ENCODE measurements around the gene IL17C. TPM values are rescaled to one million over a fixed set of nuclear protein-coding genes. Genes with fewer than 3 reads are reported as not detected.

IL17C gene
- total RNA-seq, 1 donor from 2014 or later: 0.29 TPM

GRCh38 chr16:88593489-88593888 is 44.9 kb upstream of the IL17C start:
- Histone ChIP-seq H3K36me3 (ENCODE audit: control insufficient read depth, insufficient read depth, low read length) (peaks cover 1% of the 10 kb centered on the region), H3K4me3 (ENCODE audit: low read depth, low read length) (no peak overlapping the region), H3K27me3 (ENCODE audit: control insufficient read depth, insufficient read depth, low read length) (no peaks in the 10 kb centered on the region)
- TF ChIP-seq, protein P1, sequence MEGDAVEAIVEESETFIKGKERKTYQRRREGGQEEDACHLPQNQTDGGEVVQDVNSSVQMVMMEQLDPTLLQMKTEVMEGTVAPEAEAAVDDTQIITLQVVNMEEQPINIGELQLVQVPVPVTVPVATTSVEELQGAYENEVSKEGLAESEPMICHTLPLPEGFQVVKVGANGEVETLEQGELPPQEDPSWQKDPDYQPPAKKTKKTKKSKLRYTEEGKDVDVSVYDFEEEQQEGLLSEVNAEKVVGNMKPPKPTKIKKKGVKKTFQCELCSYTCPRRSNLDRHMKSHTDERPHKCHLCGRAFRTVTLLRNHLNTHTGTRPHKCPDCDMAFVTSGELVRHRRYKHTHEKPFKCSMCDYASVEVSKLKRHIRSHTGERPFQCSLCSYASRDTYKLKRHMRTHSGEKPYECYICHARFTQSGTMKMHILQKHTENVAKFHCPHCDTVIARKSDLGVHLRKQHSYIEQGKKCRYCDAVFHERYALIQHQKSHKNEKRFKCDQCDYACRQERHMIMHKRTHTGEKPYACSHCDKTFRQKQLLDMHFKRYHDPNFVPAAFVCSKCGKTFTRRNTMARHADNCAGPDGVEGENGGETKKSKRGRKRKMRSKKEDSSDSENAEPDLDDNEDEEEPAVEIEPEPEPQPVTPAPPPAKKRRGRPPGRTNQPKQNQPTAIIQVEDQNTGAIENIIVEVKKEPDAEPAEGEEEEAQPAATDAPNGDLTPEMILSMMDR (IDR thresholded peaks at IDR 0.05; ENCODE audit: insufficient read depth, low read length, poor library complexity, severe bottlenecking): no peak
- no peak for DNase-seq (ENCODE audit: low read depth)

- Histone ChIP-seq H3K27me3 (ENCODE audit: control insufficient read depth, insufficient read depth, low read length) (no peaks in the 10 kb centered on the region), H3K4me3 (ENCODE audit: low read depth, low read length) (no peak overlapping the region), H3K36me3 (ENCODE audit: control insufficient read depth, insufficient read depth, low read length) (peaks cover 1% of the 10 kb centered on the region)
- no peak for DNase-seq (ENCODE audit: low read depth)
- TF ChIP-seq, protein P1 (IDR thresholded peaks at IDR 0.05; ENCODE audit: insufficient read depth, low read length, poor library complexity, severe bottlenecking): no peak
These were observed 44.5 kb upstream of the IL17C start for GRCh38 chr16:88593910-88594309.

- DNase-seq (ENCODE audit: low read depth): no peak
- H3K4me3 ChIP-seq (ENCODE audit: low read depth, low read length): no peak overlapping the region
- peaks cover 4% of the 10 kb centered on the region for H3K36me3 ChIP-seq (ENCODE audit: control insufficient read depth, insufficient read depth, low read length)
- H3K27me3 ChIP-seq (ENCODE audit: control insufficient read depth, insufficient read depth, low read length): no peaks in the 10 kb centered on the region
- TF ChIP-seq, protein P1 (IDR thresholded peaks at IDR 0.05; ENCODE audit: insufficient read depth, low read length, poor library complexity, severe bottlenecking): no peak
These were observed 43.3 kb upstream of the IL17C start for GRCh38 chr16:88595101-88595500.

DNA sequence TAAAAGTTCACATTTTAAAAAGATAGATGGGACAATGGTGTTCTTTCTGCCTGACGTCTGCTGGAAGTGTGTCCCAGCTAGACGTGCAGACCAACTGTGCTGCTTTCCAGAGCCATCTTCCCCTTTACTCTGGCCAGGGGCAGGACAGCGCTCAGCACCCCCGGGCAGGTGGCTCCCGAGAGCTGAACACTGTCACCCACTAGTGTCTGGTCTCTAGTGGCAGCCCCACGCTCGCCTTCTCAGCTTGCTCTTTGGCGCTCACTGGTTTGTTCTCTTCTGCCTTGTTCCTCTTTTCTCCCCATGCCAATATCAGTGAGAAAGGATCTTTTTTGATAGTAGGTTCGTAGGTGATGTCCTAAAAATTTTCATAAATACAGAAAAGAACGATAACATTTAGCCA is 42.5 kb upstream of the IL17C start:
- Histone ChIP-seq H3K36me3 (ENCODE audit: control insufficient read depth, insufficient read depth, low read length) (peaks cover 4% of the 10 kb centered on the region), H3K4me3 (ENCODE audit: low read depth, low read length) (no peak overlapping the region), H3K27me3 (ENCODE audit: control insufficient read depth, insufficient read depth, low read length) (no peaks in the 10 kb centered on the region)
- TF ChIP-seq, protein P1 (IDR thresholded peaks at IDR 0.05; ENCODE audit: insufficient read depth, low read length, poor library complexity, severe bottlenecking): no peak
- no peak for DNase-seq (ENCODE audit: low read depth)

- DNase-seq (ENCODE audit: low read depth): no peak
These were observed 41.9 kb upstream of the IL17C start for GRCh38 chr16:88596483-88596882.

More at GRCh38 chr16:88596483-88596882, 41.9 kb upstream of the IL17C start:
- Histone ChIP-seq H3K4me3 (ENCODE audit: low read depth, low read length) (no peak overlapping the region), H3K27me3 (ENCODE audit: control insufficient read depth, insufficient read depth, low read length) (no peaks in the 10 kb centered on the region), H3K36me3 (ENCODE audit: control insufficient read depth, insufficient read depth, low read length) (peaks cover 4% of the 10 kb centered on the region)
- TF ChIP-seq, protein P1 (IDR thresholded peaks at IDR 0.05; ENCODE audit: insufficient read depth, low read length, poor library complexity, severe bottlenecking): no peak

All from kidney epithelial cell (primary cell).